Inferior parietal cortex (tissue), 1 donor: ENCODE data around the gene PNMA8B.
A peak's percentile ranks its signal among the peaks of the same experiment; 100 is the strongest.
"Not testable (repeated sequence)": the region's sequence is repeated elsewhere in the genome, so short reads cannot be mapped to it uniquely, and the experiment has no call there.

Experiments
- DNase-seq: peaks from one replicate; pipeline ENCODE4 v3.0.0-alpha.2; 2016; ENCODE audit errors: extremely low spot score

Gene PNMA8B

DNA sequence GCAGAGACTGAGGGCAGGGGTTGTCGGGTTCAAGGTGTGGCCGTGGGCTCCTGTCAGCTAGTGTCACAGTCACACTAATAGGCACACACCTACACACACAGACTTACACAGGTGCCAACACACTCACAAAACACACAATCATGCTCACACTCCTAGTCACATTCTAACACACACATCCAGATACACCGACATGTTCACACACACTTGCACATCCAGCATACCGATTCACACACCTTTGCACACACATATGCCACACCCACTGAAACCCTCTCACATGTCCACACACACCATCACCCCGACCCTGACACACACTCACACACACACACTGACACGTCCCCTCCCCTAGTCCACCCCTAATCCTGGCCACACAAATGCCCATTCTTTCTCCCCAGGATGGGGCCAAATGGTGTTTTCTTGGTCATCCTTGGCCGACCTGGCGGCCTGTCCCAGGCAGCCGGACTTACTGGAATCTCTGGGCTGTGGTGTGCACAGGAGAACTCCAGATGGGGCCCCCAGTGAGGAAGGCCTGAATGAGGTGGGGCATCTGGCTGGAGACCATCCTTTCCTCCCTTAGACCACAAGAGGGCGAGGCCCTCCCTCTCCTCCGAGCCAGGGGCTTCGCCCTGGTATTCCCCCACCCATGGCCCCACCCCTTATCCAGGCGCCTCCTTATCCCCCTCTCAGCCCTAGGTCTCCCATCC is 19.1 kb upstream of the PNMA8B start:
- DNase-seq = no peak

GRCh38 chr19:46513461-46514236 is 18.0 kb upstream of the PNMA8B start:
- DNase-seq = peak; percentile 82

GRCh38 chr19:46511237-46511636 is 15.6 kb upstream of the PNMA8B start:
- DNase-seq = no peak

- DNase-seq = no peak
These were observed 12.5 kb upstream of the PNMA8B start for GRCh38 chr19:46508206-46508605.

GRCh38 chr19:46503848-46504453 is 8.3 kb upstream of the PNMA8B start:
- no peak for DNase-seq

DNA sequence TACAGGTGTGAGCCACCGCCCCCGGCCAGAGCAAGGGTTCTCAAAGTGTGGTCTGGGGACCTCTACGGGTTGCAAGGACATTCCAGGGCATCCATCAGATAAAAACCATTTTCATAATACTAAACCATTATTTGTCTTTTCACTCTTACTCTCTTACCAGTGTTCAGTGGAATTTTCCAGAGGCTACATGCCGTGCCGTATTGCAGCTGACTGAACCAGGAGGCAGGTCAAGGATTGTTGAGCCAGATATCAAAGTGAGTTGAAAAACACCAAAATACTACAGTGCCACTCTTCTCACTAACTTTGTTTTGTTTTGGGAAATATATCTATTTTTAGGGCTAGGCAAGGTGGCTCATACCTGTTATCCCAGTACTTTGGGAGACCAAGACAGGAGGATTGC is 7.2 kb upstream of the PNMA8B start:
- no peak for DNase-seq

GRCh38 chr19:46499692-46500091 is 4.0 kb upstream of the PNMA8B start:
- DNase-seq = no peak

DNA sequence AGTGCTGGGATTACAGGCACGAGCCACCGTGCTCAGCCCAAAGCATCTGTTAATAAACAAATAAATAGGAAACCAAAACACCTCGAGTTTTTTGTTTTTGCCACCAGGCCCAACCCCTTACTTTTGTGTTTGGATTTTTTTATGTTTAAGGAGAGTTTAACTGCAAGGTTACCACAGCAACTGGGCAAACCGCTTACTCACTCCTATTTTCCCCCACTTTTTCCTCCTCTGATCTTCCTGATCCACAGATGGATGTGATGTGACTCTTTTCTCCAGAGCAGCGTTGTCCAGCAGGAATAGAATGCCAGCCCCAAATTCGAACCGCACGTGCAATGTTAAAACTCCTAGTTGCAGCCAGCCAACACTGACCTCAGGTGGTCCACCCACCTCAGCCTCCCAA is 2.1 kb upstream of the PNMA8B start:
- DNase-seq = no peak

DNA sequence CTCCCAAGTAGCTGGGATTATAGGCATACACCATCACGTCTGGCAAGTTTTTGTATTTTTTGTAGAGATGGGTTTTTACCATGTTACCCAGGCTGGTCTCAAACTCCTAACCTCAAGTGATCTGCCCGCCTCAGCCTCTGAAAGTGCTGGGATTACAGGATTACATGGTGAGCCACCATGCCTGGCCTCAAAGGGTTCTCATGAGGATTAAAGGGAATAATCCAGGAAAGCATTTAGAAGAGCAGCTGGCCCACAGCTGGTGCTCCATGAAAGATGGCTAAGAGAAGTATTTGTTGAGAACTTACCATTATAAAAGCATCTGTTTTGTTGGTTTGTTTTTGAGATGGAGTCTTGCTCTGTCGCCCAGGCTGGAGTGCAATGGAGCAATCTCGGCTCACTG is 1.2 kb upstream of the PNMA8B start:
- not testable (repeated sequence) for DNase-seq

DNA sequence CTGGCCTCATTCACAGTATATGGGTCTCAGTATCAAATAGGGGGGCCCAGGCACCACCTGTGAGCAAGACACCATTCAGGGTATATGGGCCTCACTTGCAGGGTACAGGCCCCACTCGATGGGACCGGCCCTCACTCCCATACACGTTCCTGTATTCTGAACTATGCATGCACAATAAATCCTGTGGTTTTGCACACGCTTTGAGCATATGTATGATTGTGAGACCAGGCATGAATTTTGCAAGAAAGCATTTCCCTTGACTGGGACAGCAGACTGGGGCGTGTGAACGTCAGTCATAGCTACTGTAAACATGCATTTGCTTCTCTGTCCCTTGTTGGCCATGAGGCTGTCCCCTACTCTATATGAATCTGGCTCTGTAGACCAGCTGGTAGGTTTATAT is 637 bp upstream of the PNMA8B start:
- no peak for DNase-seq

DNA sequence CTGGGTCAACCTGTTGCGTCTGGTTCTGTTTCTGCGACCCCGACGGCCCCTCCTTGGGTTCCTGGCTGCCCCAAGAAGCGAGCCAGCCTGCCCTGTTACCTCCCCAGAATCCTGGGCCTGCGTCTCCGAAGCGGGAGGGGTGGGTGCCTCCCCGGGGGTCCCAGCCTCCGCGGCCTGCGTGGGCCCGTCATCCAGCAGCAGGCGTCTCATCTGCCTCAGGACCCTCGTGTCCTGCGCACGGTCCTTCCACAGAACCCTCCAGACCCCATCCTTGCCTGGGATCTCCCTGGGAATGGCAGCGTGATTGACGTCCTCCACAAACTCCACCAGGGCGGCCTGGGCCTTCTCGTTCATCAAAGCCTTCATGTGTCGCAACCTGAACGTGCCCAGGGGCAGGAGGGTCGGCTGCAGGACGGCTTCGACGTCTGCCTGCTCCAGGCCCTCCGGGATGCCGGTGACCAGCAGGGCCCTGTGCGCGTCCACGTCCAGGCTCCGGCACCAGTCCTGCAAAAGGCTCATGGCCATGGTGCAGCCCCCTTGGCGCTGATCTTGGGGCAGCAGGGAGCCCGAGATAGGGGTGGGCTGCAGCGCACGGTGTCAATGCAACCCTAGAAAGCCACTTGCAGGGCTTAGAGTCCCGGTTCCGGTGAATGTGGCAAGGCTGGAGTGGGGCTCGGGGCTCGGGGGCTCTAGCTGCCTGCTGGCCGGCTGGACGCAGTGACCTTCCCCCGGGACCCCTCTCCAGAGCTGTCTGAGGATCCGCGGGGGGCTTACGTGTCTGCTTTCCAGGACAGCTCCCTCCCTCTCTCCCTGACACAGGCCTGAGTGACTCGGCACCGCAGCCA is 504 bp downstream of the PNMA8B start:
- DNase-seq = no peak

GRCh38 chr19:46494146-46494940 is 1.3 kb downstream of the PNMA8B start:
- no peak for DNase-seq

- DNase-seq = no peak
These were observed 2.2 kb downstream of the PNMA8B start for GRCh38 chr19:46493236-46494145.

GRCh38 chr19:46492841-46493235 is 2.8 kb downstream of the PNMA8B start:
- no peak for DNase-seq

GRCh38 chr19:46491975-46492682 is 3.5 kb downstream of the PNMA8B start:
- DNase-seq = no peak

DNA sequence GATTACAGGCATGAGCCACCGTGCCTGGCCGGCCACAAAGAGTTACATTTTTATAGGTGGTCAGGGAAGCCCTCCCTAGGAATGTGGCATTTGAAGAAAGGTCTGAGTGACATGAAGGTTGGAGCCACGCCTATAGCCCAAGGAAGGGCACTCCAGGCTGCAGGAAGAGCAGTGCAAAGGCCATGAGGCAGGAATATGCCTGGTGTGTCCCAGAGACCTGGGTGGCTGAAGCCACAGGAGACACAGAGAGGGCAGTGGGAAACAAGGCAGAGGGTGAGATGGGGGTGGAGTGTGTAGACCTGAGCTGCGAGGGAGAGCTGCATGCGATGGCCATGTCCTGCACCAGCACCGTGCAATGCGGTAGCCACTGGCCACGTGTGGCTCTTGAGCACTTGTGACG is 4.9 kb downstream of the PNMA8B start:
- DNase-seq = no peak

GRCh38 chr19:46489445-46490272 is 6.0 kb downstream of the PNMA8B start:
- no peak for DNase-seq

DNA sequence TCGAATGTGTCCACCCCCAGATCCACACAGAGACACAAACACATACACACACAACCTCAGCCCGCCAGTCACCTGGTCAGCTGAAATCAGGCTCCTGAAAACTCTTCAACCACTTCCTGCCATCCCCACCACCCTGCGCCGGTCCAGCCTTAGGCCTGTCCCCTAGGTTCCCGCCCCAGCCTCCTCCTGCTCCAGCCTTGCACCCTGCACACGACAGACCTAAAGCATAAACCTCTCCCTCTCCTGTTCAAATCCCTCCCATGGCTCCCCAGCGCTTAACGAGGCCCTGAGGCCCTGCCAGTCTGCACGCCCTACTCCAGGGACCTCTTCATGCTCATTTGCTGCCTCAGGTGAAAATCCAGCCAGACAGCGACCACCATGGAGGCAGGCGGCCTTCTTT is 7.1 kb downstream of the PNMA8B start:
- no peak for DNase-seq
